Trophoblast cell (in vitro differentiated cells and primary cell): ENCODE results near the gene PARD3B.

Source experiments
- DNase-seq, 2 donors: peaks; one replicate each; pipeline ENCODE4 v3.0.0-alpha.2; 2016
- H2AFZ ChIP-seq: 2 replicates; pipeline ENCODE4 v1.6.1; 2013; ENCODE audit warnings: low read length, moderate library complexity, mild to moderate bottlenecking; ENCODE audit not compliant: insufficient read depth, poor library complexity
- H2AK5ac ChIP-seq: 2 replicates; pipeline ENCODE4 v1.6.1; 2013; ENCODE audit warnings: mild to moderate bottlenecking, low read length
- H2BK120ac ChIP-seq: 2 replicates; pipeline ENCODE4 v1.6.1; 2013; ENCODE audit warnings: low read length, mild to moderate bottlenecking, moderate library complexity; ENCODE audit not compliant: insufficient read depth, poor library complexity
- H2BK12ac ChIP-seq: 2 replicates; pipeline ENCODE4 v1.6.1; 2013; ENCODE audit warnings: mild to moderate bottlenecking, low read length, moderate library complexity
- H2BK5ac ChIP-seq: 2 replicates; pipeline ENCODE4 v1.6.1; 2013; ENCODE audit warnings: low read length, low read depth, moderate library complexity, mild to moderate bottlenecking; ENCODE audit not compliant: poor library complexity
- H3K14ac ChIP-seq: 2 replicates; pipeline ENCODE4 v1.6.1; 2013; ENCODE audit warnings: mild to moderate bottlenecking, low read length
- H3K18ac ChIP-seq: 2 replicates; pipeline ENCODE4 v1.6.1; 2013; ENCODE audit warnings: mild to moderate bottlenecking, low read length
- H3K23ac ChIP-seq: 2 replicates; pipeline ENCODE4 v1.6.1; 2013; ENCODE audit warnings: low read length
- H3K27ac ChIP-seq: 2 replicates; pipeline ENCODE4 v1.5.1; 2013; ENCODE audit warnings: low read depth, mild to moderate bottlenecking, inconsistent platforms, low read length, moderate library complexity
- H3K27me3 ChIP-seq: 2 replicates; pipeline ENCODE4 v1.6.1; 2013; ENCODE audit warnings: inconsistent platforms, mild to moderate bottlenecking, low read length, moderate library complexity; ENCODE audit not compliant: insufficient read depth
- H3K36me3 ChIP-seq, 2 experiments: 1 replicate in 1 of 2; 2 replicates in 1 of 2; pipeline ENCODE4 v1.6.1; 2013; ENCODE audit warnings: low read length in 2 of 2, mild to moderate bottlenecking in 2 of 2, moderate library complexity in 1 of 2; ENCODE audit not compliant: insufficient read depth in 2 of 2, control insufficient read depth in 1 of 2
- H3K4ac ChIP-seq: 2 replicates; pipeline ENCODE4 v1.6.1; 2013; ENCODE audit warnings: low read depth, mild to moderate bottlenecking, low read length, moderate library complexity
- H3K4me1 ChIP-seq, 2 experiments: 1 replicate in 1 of 2; 2 replicates in 1 of 2; pipeline ENCODE4 v1.6.1; 2013; ENCODE audit warnings: low read length in 2 of 2, mild to moderate bottlenecking in 2 of 2, moderate library complexity in 1 of 2; ENCODE audit not compliant: insufficient read depth in 2 of 2, control insufficient read depth in 1 of 2
- H3K4me2 ChIP-seq: 2 replicates; pipeline ENCODE4 v1.6.1; 2013; ENCODE audit warnings: inconsistent platforms, mild to moderate bottlenecking, low read length, moderate library complexity
- H3K4me3 ChIP-seq: 2 replicates; pipeline ENCODE4 v1.5.1; 2013; ENCODE audit warnings: mild to moderate bottlenecking, low read depth, low read length, inconsistent platforms
- H3K79me1 ChIP-seq: one replicate; pipeline ENCODE4 v1.6.1; 2013; ENCODE audit warnings: low read length
- H3K79me2 ChIP-seq: 2 replicates; pipeline ENCODE4 v1.6.1; 2013; ENCODE audit warnings: low read length, mild to moderate bottlenecking; ENCODE audit not compliant: control insufficient read depth, insufficient read depth, poor library complexity
- H3K9ac ChIP-seq: 2 replicates; pipeline ENCODE4 v1.6.1; 2013; ENCODE audit warnings: mild to moderate bottlenecking, low read length
- H3K9me3 ChIP-seq: 2 replicates; pipeline ENCODE4 v1.6.1; 2013; ENCODE audit warnings: low read depth, mild to moderate bottlenecking, control low read depth, inconsistent platforms, low read length; ENCODE audit not compliant: insufficient read depth
- H4K12ac ChIP-seq: 2 replicates; pipeline ENCODE4 v1.6.1; 2013; ENCODE audit warnings: low read depth, mild to moderate bottlenecking, low read length, moderate library complexity
- H4K8ac ChIP-seq: 2 replicates; pipeline ENCODE4 v1.6.1; 2013; ENCODE audit warnings: low read depth, mild to moderate bottlenecking, low read length, moderate library complexity
- H4K91ac ChIP-seq: one replicate; pipeline ENCODE4 v1.6.1; 2013; ENCODE audit warnings: low read depth, mild to moderate bottlenecking, low read length, moderate library complexity
- WGBS: extraction: QIAGEN DNeasy Blood & Tissue Kit; methylation state at CpG from one replicate; pipeline ENCODE4 v1.1.7; 2013; ENCODE audit warnings: missing lambda C conversion rate; ENCODE audit not compliant: insufficient read length, insufficient coverage; ENCODE audit errors: extremely low coverage; 5-methylcytosine and 5-hydroxymethylcytosine counted together

The PARD3B gene

GRCh38 chr2:205650450-205650849 is 1105.2 kb downstream of the PARD3B start:
- WGBS: no CpG with 5 or more reads among the region's 4 CpGs
- H2BK12ac ChIP-seq: peak overlapping the region; percentile 82
- peak overlapping the region; percentile 50 for H3K27ac ChIP-seq
- no peak overlapping the region for H3K4me3 ChIP-seq
- H3K18ac ChIP-seq: peak overlapping the region; percentile 44
- H4K91ac ChIP-seq: peak overlapping the region; percentile 47
- peaks cover 7% of the 10 kb centered on the region in 2 experiments for H3K4me1 ChIP-seq
- H3K4me2 ChIP-seq: no peak overlapping the region
- H2AK5ac ChIP-seq: no peak overlapping the region
- no peaks in the 10 kb centered on the region for H3K36me3 ChIP-seq
- no peak overlapping the region for H3K23ac ChIP-seq
- H3K14ac ChIP-seq: no peak overlapping the region
- no peaks in the 10 kb centered on the region for H3K27me3 ChIP-seq
- DNase-seq: peak in 1 of 2 donors; percentile 28
- no peak overlapping the region for H3K9ac ChIP-seq
- H2BK5ac ChIP-seq: peak overlapping the region; percentile 82
- H4K8ac ChIP-seq: peak overlapping the region; percentile 69
- peaks cover 3% of the 10 kb centered on the region for H3K79me1 ChIP-seq
- peak overlapping the region; percentile 47 for H2AFZ ChIP-seq
- peak overlapping the region; percentile 57 for H2BK120ac ChIP-seq
- H4K12ac ChIP-seq: no peak overlapping the region
- peaks cover 2% of the 10 kb centered on the region for H3K9me3 ChIP-seq
- no peaks in the 10 kb centered on the region for H3K79me2 ChIP-seq
- no peak overlapping the region for H3K4ac ChIP-seq

- Histone ChIP-seq H3K4me2 (no peak overlapping the region), H3K27me3 (no peaks in the 10 kb centered on the region), H3K79me2 (no peaks in the 10 kb centered on the region), H3K9ac (no peak overlapping the region), H3K79me1 (peaks cover 3% of the 10 kb centered on the region), H3K36me3 (no peaks in the 10 kb centered on the region), H2AFZ (no peak overlapping the region), H2BK12ac (peak overlapping the region; percentile 82), H4K91ac (peak overlapping the region; percentile 47), H3K9me3 (peaks cover 2% of the 10 kb centered on the region), H2BK5ac (peak overlapping the region; percentile 82), H3K23ac (no peak overlapping the region), H3K4me1 (peaks cover 7% of the 10 kb centered on the region in 2 experiments), H3K18ac (peak overlapping the region; percentile 44), H4K8ac (peak overlapping the region; percentile 69), H3K4ac (no peak overlapping the region), H2BK120ac (peak overlapping the region; percentile 57), H3K14ac (no peak overlapping the region), H3K4me3 (no peak overlapping the region), H3K27ac (peak overlapping the region; percentile 50), H2AK5ac (no peak overlapping the region), H4K12ac (no peak overlapping the region)
- DNase-seq: no peak
- no CpG with 5 or more reads among the region's 7 CpGs for WGBS
Measured at GRCh38 chr2:205650931-205651330, 1105.7 kb downstream of the PARD3B start.

GRCh38 chr2:205651719-205652118 is 1106.4 kb downstream of the PARD3B start:
- H3K4me2 ChIP-seq: no peak overlapping the region
- H2BK120ac ChIP-seq: no peak overlapping the region
- peaks cover 7% of the 10 kb centered on the region in 2 experiments for H3K4me1 ChIP-seq
- no peak overlapping the region for H3K23ac ChIP-seq
- H3K79me1 ChIP-seq: peaks cover 3% of the 10 kb centered on the region
- no peaks in the 10 kb centered on the region for H3K27me3 ChIP-seq
- no peak overlapping the region for H2BK5ac ChIP-seq
- H3K27ac ChIP-seq: no peak overlapping the region
- no peak overlapping the region for H3K9ac ChIP-seq
- no peak for DNase-seq
- H4K8ac ChIP-seq: no peak overlapping the region
- no peaks in the 10 kb centered on the region for H3K79me2 ChIP-seq
- no peaks in the 10 kb centered on the region for H3K36me3 ChIP-seq
- no peak overlapping the region for H3K14ac ChIP-seq
- no peak overlapping the region for H4K91ac ChIP-seq
- no peak overlapping the region for H3K18ac ChIP-seq
- no peak overlapping the region for H3K4me3 ChIP-seq
- WGBS: no CpG with 5 or more reads among the region's 1 CpG
- H2AFZ ChIP-seq: no peak overlapping the region
- no peak overlapping the region for H2BK12ac ChIP-seq
- no peak overlapping the region for H2AK5ac ChIP-seq
- H3K9me3 ChIP-seq: peaks cover 2% of the 10 kb centered on the region
- H3K4ac ChIP-seq: no peak overlapping the region
- H4K12ac ChIP-seq: no peak overlapping the region

- H3K79me1 ChIP-seq: peaks cover 1% of the 10 kb centered on the region
- H3K23ac ChIP-seq: no peak overlapping the region
- H3K18ac ChIP-seq: no peak overlapping the region
- peaks cover 6 to 7% of the 10 kb centered on the region in 2 experiments for H3K4me1 ChIP-seq
- H2BK5ac ChIP-seq: no peak overlapping the region
- no peak overlapping the region for H4K12ac ChIP-seq
- H3K14ac ChIP-seq: no peak overlapping the region
- H4K91ac ChIP-seq: no peak overlapping the region
- H3K4me2 ChIP-seq: no peak overlapping the region
- no peak overlapping the region for H3K4me3 ChIP-seq
- H4K8ac ChIP-seq: no peak overlapping the region
- no peaks in the 10 kb centered on the region for H3K79me2 ChIP-seq
- no peaks in the 10 kb centered on the region for H3K27me3 ChIP-seq
- no peak overlapping the region for H2AK5ac ChIP-seq
- no CpG with 5 or more reads among the region's 10 CpGs for WGBS
- H3K4ac ChIP-seq: no peak overlapping the region
- H3K36me3 ChIP-seq: no peaks in the 10 kb centered on the region
- H2BK120ac ChIP-seq: no peak overlapping the region
- H2BK12ac ChIP-seq: no peak overlapping the region
- no peak overlapping the region for H3K27ac ChIP-seq
- no peaks in the 10 kb centered on the region for H3K9me3 ChIP-seq
- H2AFZ ChIP-seq: no peak overlapping the region
- peak in 1 of 2 donors; percentile 48 for DNase-seq
- no peak overlapping the region for H3K9ac ChIP-seq
Measured at GRCh38 chr2:205654878-205655605, 1109.8 kb downstream of the PARD3B start.
